Measurements from ENCODE around the gene RBM24.

DNA sequence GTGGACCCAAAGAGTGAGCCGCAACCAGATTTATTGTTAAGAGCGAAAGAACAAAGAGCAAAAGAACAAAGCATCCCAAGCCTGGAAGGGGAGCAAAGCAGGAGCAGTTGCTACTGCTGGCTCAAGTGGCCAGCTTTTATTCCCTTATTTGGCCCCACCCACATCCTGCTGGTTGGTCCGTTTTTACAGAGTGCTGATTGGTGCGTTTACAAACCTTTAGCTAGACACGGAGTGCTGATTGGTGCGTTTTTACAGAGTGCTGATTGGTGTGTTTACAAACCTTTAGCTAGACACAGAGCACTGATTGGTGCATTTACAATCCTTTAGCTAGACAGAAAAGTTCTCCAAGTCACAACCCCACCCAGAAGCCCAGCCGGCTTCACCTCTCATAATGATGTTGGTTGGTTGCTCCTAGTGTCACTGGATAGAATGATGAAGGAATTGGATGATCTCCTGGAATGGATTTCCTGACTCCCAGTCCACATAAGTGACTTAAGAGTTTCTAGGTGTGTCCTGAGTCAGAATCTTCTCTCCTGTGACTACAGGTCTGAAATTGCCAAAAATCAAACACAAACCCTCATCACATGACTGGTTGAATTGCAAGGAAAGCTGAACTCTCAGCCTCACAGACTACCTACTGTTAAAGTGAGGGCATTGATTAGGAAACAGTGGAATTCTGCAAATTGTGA lies 60.1 kb downstream of the RBM24 start:
- TF ChIP-seq KLF13 (CRISPR knock-in tag; IDR thresholded peaks at IDR 0.05) = no peak
- TF ChIP-seq STAG1 (CRISPR knock-in tag; IDR thresholded peaks at IDR 0.05) = no peak
- TF ChIP-seq MAZ (IDR thresholded peaks at IDR 0.05; ENCODE audit: borderline replicate concordance, low read depth, low read length) = no peak
- TF ChIP-seq MAZ (CRISPR knock-in tag; IDR thresholded peaks at IDR 0.05; ENCODE audit: low read depth) = no peak
- no peak for TF ChIP-seq KLF6 (CRISPR knock-in tag; IDR thresholded peaks at IDR 0.05)
- TF ChIP-seq ZNF577 (CRISPR knock-in tag; IDR thresholded peaks at IDR 0.05; ENCODE audit: borderline replicate concordance, low read depth) = no peak
- no peak for TF ChIP-seq TARDBP (CRISPR knock-in tag; IDR thresholded peaks at IDR 0.05)
- no peak for TF ChIP-seq RFX3 (CRISPR knock-in tag; IDR thresholded peaks at IDR 0.05)
- no peak for TF ChIP-seq NBN (conservative IDR thresholded peaks at IDR 0.05)
- no peak for TF ChIP-seq TAF1 (CRISPR knock-in tag; IDR thresholded peaks at IDR 0.05)
- no peak for TF ChIP-seq ESRRA (CRISPR knock-in tag; IDR thresholded peaks at IDR 0.05; ENCODE audit: low read depth)
- TF ChIP-seq ZFP36 (IDR thresholded peaks at IDR 0.05; ENCODE audit: borderline replicate concordance, low read depth, low read length, partially characterized antibody) = no peak
- no peak for TF ChIP-seq CTCF (CRISPR knock-in tag; IDR thresholded peaks at IDR 0.05)
- TF ChIP-seq, protein P1, sequence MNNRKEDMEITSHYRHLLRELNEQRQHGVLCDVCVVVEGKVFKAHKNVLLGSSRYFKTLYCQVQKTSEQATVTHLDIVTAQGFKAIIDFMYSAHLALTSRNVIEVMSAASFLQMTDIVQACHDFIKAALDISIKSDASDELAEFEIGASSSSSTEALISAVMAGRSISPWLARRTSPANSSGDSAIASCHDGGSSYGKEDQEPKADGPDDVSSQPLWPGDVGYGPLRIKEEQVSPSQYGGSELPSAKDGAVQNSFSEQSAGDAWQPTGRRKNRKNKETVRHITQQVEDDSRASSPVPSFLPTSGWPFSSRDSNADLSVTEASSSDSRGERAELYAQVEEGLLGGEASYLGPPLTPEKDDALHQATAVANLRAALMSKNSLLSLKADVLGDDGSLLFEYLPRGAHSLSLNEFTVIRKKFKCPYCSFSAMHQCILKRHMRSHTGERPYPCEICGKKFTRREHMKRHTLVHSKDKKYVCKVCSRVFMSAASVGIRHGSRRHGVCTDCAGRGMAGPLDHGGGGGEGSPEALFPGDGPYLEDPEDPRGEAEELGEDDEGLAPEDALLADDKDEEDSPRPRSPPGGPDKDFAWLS (CRISPR knock-in tag; IDR thresholded peaks at IDR 0.05; ENCODE audit: borderline replicate concordance) = no peak

Measured in HepG2 (cell line).